Rectal smooth muscle tissue (tissue), 1 donor: ENCODE data around the gene PTPN4.
"Not testable (repeated sequence)": the region's sequence is repeated elsewhere in the genome, so short reads cannot be mapped to it uniquely, and the experiment has no call there.

Experiments
- H3K27ac ChIP-seq: one replicate; pipeline ENCODE4 v1.7.0; 2013; ENCODE audit warnings: low read depth, low read length, inconsistent platforms
- H3K27me3 ChIP-seq: one replicate; pipeline ENCODE4 v1.7.0; 2013; ENCODE audit warnings: low read length; ENCODE audit not compliant: control insufficient read depth, insufficient read depth
- H3K36me3 ChIP-seq: one replicate; pipeline ENCODE4 v1.7.0; 2013; ENCODE audit warnings: low read length; ENCODE audit not compliant: control insufficient read depth, insufficient read depth
- H3K4me1 ChIP-seq: one replicate; pipeline ENCODE4 v1.7.0; 2013; ENCODE audit warnings: low read length; ENCODE audit not compliant: control insufficient read depth, insufficient read depth
- H3K4me3 ChIP-seq: one replicate; pipeline ENCODE4 v1.7.0; 2013; ENCODE audit warnings: low read length
- H3K9ac ChIP-seq: one replicate; pipeline ENCODE4 v1.7.0; 2013; ENCODE audit warnings: low read length

The PTPN4 gene

DNA sequence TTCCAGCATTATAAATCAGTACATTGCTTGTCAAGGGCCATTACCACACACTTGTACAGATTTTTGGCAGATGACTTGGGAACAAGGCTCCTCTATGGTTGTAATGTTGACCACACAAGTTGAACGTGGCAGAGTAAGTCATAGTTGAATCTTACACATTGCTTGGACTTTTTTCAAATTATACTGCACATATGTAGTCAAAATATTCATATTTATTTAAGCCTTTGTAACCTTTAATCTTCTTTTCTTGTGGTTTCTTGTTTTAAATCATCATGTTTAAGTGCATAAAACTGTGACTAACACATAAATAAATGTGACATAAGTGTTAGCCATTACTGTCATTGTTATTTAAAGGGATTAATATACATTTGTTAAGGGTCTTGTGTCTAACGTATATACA is 201.1 kb downstream of the PTPN4 start:
- H3K27ac ChIP-seq, result no peak overlapping the region
- no peaks in the 10 kb centered on the region for H3K27me3 ChIP-seq
- H3K4me1 ChIP-seq, result no peaks in the 10 kb centered on the region
- H3K4me3 ChIP-seq, result no peak overlapping the region
- H3K36me3 ChIP-seq, result no peaks in the 10 kb centered on the region
- H3K9ac ChIP-seq, result no peak overlapping the region

DNA sequence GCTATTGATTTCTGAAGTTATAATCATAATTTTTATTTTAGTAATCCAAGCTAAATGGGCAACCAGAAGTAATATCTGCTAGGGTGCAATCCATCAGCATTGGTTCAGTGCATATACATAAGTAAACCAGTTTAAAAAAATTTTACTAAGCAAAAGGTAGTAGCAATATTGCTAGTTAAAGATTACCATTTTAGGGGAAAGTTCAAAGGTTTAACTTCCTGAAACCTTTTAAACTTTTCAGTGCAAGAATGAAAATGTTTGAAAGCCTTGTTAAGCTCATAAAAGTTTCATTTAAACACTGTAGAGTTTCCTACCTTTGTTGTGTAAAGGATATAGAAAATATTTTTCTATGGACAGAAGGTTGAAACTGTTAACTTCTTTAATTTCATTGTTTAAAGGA is 222.2 kb downstream of the PTPN4 start:
- no peaks in the 10 kb centered on the region for H3K4me1 ChIP-seq
- H3K27ac ChIP-seq, result no peak overlapping the region
- no peaks in the 10 kb centered on the region for H3K27me3 ChIP-seq
- no peak overlapping the region for H3K4me3 ChIP-seq
- H3K9ac ChIP-seq, result no peak overlapping the region
- no peaks in the 10 kb centered on the region for H3K36me3 ChIP-seq

DNA sequence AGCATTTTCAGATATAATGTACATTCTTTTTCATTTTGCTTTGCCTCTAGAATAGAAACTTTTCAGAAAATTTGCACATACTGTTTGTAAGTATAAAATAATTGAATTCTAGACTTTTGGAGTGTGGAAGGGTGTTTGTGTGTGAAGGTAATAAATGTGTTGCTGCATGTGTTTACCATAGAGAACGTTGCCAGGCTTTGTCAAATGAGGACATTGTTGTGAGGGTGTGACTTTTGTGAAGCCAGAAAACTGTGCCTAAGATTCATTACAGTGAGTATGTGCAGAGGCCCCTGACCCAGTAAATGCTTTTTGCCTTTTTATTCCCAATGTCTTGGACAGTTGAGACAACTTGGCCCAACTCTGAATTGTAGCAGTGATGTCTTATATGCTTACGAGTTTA is 222.8 kb downstream of the PTPN4 start:
- H3K4me3 ChIP-seq, result no peak overlapping the region
- no peak overlapping the region for H3K9ac ChIP-seq
- no peaks in the 10 kb centered on the region for H3K36me3 ChIP-seq
- no peaks in the 10 kb centered on the region for H3K27me3 ChIP-seq
- H3K27ac ChIP-seq, result no peak overlapping the region
- no peaks in the 10 kb centered on the region for H3K4me1 ChIP-seq

DNA sequence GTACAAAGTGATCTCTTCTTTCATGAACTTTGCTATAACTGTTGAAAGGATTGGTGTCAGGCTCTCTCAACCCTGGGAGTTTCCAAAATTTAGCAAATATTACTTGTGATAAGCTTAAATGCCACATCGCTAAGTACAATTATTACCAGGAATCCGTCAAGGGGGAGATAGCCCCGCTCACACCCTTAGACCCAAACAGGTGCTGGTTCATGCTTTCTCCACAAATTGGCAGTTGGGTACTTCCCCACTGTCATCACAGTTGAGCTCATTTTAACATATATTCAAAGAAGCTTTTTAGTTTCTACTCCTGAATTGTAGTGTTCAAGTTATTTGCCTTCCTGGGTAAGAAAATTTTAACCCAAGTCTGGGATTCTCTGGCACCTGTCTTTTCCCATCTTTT is 223.4 kb downstream of the PTPN4 start:
- Histone ChIP-seq H3K4me1 (no peaks in the 10 kb centered on the region), H3K4me3 (no peak overlapping the region), H3K9ac (no peak overlapping the region), H3K27me3 (no peaks in the 10 kb centered on the region), H3K27ac (no peak overlapping the region), H3K36me3 (no peaks in the 10 kb centered on the region)

DNA sequence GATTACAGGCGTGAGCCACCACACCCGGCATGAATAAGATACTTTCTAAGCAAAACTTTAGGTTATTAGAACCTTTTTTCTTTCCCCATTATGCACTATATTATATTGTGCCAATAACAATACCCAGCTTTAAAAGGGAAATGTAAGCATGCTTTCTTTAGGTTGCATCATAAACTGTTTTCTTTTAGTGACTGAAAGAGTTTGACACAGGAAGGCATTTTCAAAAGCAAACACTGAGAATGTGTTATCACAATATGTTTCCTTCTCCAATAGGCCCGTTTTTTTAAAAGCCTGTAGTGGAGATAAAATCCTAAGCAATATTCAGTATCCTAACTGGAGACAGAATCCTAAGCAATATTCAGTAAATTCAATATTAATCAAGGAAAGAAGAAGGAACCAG is 236.4 kb downstream of the PTPN4 start:
- Histone ChIP-seq H3K4me3 (no peak overlapping the region), H3K4me1 (no peaks in the 10 kb centered on the region), H3K9ac (no peak overlapping the region), H3K36me3 (no peaks in the 10 kb centered on the region), H3K27me3 (no peaks in the 10 kb centered on the region), H3K27ac (no peak overlapping the region)

DNA sequence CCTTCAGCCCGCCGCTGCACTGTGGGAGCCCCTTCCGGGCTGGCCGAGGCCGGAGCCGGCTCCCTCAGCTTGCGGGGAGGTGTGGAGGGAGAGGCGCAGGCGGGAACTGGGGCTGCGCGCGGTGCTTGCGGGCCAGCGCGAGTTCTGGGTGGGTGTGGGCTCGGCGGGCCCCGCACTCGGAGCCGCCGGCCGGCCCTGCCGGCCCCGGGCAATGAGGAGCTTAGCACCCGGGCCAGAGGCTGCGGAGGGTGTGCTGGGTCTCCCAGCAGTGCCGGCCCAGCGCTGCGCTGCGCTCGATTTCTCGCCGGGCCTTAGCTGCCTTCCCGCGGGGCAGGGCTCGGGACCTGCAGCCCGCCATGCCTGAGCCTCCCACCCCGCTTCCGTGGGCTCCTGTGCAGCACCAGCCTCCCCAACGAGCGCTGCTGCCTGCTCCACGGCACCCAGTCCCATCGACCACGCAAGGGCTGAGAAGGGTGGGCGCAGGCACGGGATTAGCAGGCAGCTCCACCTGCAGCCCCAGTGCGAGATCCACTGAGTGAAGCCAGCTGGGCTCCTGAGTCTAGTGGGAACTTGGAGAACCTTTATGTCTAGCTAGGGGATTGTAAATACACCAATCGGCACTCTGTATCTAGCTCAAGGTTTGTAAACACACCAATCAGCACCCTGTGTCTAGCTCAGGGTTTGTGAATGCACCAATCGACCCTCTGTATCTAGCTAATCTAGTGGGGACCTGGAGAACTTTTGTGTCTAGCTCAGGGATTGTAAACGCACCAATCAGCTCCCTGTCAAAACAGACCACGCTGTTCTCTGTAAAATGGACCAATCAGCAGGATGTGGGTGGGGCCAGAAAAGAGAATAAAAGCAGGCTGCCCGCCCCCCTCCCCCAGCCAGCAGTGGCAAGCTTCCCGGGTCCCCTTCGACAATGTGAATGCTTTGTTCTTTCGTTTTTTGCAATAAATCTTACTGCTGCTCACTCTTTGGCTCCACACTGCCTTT is 237.5 kb downstream of the PTPN4 start:
- H3K27ac ChIP-seq, H3K4me1 ChIP-seq, H3K27me3 ChIP-seq, H3K9ac ChIP-seq, H3K36me3 ChIP-seq, H3K4me3 ChIP-seq: not testable (repeated sequence)

DNA sequence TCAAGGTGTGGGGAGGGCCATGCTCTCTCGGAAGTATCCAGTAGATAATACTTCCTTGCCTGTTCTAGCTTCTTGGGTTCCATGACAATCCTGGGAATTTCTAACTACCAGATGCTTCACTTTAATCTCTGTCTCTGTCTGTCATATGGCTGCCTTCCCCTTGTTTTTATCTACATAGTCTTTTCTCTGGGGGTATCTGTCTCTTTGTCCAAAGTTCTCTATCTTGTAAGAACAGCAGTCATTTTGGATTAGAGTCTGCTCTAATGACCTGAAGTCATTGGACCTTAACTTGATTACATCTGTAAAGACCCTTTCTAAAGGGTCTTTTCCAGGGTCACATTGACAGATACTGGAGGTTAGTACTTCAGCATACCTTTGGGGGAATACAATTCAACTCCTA is 241.7 kb downstream of the PTPN4 start:
- Histone ChIP-seq H3K27ac (no peak overlapping the region), H3K9ac (no peak overlapping the region), H3K4me1 (no peaks in the 10 kb centered on the region), H3K27me3 (no peaks in the 10 kb centered on the region), H3K4me3 (no peak overlapping the region), H3K36me3 (no peaks in the 10 kb centered on the region)

DNA sequence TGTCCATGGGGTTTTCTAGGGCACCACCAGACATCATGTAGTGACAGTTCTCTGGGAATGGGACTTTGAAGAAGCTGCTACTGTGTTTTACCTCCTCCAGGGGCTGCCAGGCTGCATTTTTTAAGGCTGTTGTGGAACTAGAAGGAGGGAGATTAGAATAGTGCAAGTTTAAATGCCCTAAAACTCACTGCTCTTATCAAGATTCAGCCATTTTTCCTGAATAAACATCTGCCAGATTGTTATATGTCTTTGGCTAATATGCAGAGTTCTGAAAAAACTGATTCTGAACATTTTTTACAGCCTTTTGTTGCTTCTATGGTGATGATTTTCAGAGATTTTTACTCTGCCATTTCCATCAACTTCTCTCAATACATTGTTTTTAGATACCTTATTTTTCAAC is 244.5 kb downstream of the PTPN4 start:
- no peak overlapping the region for H3K9ac ChIP-seq
- H3K36me3 ChIP-seq, result no peaks in the 10 kb centered on the region
- H3K4me3 ChIP-seq, result no peak overlapping the region
- no peak overlapping the region for H3K27ac ChIP-seq
- H3K27me3 ChIP-seq, result no peaks in the 10 kb centered on the region
- no peaks in the 10 kb centered on the region for H3K4me1 ChIP-seq

DNA sequence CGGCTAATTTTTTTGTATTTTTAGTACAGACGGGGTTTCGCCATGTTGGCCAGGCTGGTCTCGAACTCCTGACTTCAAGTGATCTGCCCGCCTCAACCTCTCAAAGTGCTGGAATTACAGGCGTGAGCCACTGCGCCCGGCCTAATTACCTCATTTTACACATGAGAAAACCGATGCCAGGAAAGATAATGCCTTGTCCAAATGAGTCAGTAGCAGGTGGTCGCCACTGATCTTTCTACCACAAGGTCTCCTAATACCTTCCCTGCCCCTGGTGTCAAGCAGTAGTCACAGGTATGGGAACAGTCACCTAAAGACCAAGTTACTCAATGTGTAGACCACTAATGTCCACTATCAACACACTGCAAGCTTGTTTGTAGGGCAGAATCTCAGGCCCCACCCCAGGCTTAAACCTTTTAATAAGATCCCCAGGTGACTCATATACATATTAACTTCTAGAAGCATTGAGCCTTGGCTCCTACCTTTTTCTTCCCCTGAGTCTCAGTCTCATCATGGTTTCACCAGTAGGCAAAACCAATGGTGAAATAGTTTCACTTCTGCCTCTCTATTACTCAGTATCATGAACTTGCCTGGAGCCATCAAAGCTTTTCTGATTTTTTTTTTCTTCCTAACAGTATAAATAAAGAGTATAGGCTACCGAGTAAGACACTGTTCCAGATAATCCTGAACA is 246.3 kb downstream of the PTPN4 start:
- Histone ChIP-seq H3K27me3 (no peaks in the 10 kb centered on the region), H3K9ac (no peak overlapping the region), H3K4me3 (no peak overlapping the region), H3K27ac (no peak overlapping the region), H3K36me3 (no peaks in the 10 kb centered on the region), H3K4me1 (no peaks in the 10 kb centered on the region)

DNA sequence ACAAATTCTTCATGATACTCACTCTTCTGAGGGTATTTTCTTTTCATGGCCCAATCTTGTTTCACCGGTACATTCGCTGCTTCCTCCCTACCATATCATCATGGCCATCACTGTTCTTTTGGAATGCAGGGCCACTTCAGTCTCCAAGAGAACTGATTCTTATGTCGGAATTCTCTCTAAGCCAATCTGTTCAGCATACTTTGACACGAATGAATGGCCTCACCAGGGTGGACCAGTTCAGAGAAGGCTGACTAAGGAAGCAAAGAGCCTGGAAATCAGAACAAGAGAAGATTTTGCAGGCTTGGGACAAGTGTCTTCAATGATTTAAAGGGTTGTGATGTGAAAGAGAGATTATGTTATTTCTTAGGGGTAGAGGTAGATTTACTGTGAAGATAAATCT is 248.1 kb downstream of the PTPN4 start:
- H3K27me3 ChIP-seq, result no peaks in the 10 kb centered on the region
- H3K4me3 ChIP-seq, result no peak overlapping the region
- H3K36me3 ChIP-seq, result no peaks in the 10 kb centered on the region
- no peaks in the 10 kb centered on the region for H3K4me1 ChIP-seq
- no peak overlapping the region for H3K9ac ChIP-seq
- H3K27ac ChIP-seq, result no peak overlapping the region

DNA sequence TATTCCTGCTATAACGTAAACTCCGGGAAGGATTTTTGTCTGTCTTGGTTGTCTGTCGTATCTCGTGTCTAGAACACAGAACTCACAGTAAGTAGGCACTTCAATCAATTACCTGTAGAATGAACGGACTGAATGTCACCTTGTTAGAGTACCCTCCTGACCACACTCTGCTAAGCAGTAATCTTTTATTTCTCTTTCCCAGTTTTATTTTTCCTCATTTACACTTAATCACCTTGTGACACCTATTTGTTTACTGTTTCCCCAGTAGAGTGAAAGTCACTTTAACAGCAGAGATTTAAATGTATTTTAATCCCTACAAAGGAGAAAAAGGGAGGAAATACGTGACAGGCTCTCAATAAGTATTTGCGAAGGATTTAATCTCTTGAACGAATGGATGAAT is 252.6 kb downstream of the PTPN4 start:
- Histone ChIP-seq H3K27ac (peak overlapping the region; percentile 16), H3K9ac (no peak overlapping the region), H3K4me1 (peaks cover 3% of the 10 kb centered on the region), H3K4me3 (peak overlapping the region; percentile 88), H3K27me3 (no peaks in the 10 kb centered on the region), H3K36me3 (no peaks in the 10 kb centered on the region)

DNA sequence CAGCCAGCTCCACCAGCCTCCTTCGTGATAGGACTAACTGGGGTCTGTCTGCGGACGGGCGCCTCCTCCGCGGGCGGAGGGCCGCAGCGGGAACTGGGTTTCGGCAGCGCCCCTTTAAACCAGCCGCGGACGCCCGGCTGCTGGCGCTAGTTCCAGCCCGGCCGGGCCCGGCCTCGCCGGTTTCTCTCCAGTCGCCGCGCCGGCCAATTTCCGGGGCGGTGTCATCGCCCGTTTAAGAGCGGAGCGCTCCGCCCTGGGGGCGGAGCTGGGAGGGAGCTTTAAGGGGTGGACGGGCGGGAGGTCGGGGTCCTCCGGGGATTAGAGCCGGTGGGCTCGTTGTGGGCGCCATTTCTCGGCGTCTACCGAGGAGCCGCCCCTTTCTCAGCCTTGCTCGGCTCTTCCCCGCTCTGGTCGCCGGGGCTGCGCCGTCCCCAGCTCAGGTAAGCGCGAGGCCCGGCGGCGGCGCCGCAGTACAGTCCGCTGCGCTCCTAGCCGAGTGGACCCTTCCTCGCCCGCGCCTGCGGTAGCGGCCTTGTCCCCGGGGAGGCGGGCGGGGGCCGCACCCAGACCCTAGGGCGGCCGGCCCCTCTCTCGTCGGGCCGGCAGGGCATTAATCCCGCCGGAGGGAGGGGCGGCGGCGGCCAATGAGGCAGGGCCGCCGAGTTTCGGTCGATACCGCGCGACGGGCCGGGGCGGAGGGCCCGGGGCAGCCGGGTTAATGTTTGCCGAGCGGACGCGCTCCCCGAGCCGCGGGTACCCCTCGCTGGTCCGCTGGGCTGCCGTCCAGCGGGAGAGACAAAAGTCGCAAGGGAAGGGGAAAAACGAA is 253.3 kb downstream of the PTPN4 start, which contains the start of gene EPB41L5:
Gene EPB41L5, plus strand, starts transcription at position 307 of the 826 bp plus-strand sequence. CDS start 6,008 bp downstream, outside the sequence.
- Histone ChIP-seq H3K36me3 (no peaks in the 10 kb centered on the region), H3K27ac (peak within 1 kb of the TSS; percentile 81), H3K4me3 (peak within 1 kb of the TSS; percentile 88), H3K27me3 (no peaks in the 10 kb centered on the region), H3K4me1 (peaks cover 3% of the 10 kb centered on the region), H3K9ac (peak within 1 kb of the TSS; percentile 49)
